Astrocyte of the hippocampus (primary cell): ENCODE data around the gene FBP2.
"Not testable (repeated sequence)": the region's sequence is repeated elsewhere in the genome, so short reads cannot be mapped to it uniquely, and the experiment has no call there.

Experiments used
- DNase-seq: peaks from one replicate; pipeline ENCODE4 v3.0.0; 2011; ENCODE audit warnings: low read depth, low spot score

The FBP2 gene

GRCh38 chr9:94606646-94607422 is 13.2 kb upstream of the FBP2 start:
- DNase-seq = no peak

GRCh38 chr9:94603259-94604160 is 9.9 kb upstream of the FBP2 start:
- DNase-seq = peak; percentile 64

- no peak for DNase-seq
Measured at GRCh38 chr9:94602666-94603065, 9.0 kb upstream of the FBP2 start.

GRCh38 chr9:94600715-94601114 is 7.1 kb upstream of the FBP2 start:
- no peak for DNase-seq

GRCh38 chr9:94600258-94600657 is 6.6 kb upstream of the FBP2 start:
- DNase-seq = no peak

- DNase-seq = no peak
Measured at GRCh38 chr9:94599102-94599501, 5.5 kb upstream of the FBP2 start.

GRCh38 chr9:94592683-94593082 is 941 bp downstream of the FBP2 start:
- DNase-seq = not testable (repeated sequence)

GRCh38 chr9:94591876-94592275 is 1.7 kb downstream of the FBP2 start:
- DNase-seq = no peak

- not testable (repeated sequence) for DNase-seq
Measured at GRCh38 chr9:94591046-94591545, 2.5 kb downstream of the FBP2 start.

- DNase-seq = no peak
Measured at GRCh38 chr9:94588681-94589080, 4.9 kb downstream of the FBP2 start.

- peak; percentile 11 for DNase-seq
Measured at GRCh38 chr9:94586814-94587213, 6.8 kb downstream of the FBP2 start.

- no peak for DNase-seq
Measured at GRCh38 chr9:94586316-94586715, 7.3 kb downstream of the FBP2 start.

GRCh38 chr9:94584555-94584954 is 9.1 kb downstream of the FBP2 start:
- DNase-seq = no peak

GRCh38 chr9:94581728-94582127 is 11.9 kb downstream of the FBP2 start:
- DNase-seq = no peak

- DNase-seq = no peak
Measured at GRCh38 chr9:94577571-94577970, 16.1 kb downstream of the FBP2 start.

- no peak for DNase-seq
Measured at GRCh38 chr9:94577036-94577435, 16.6 kb downstream of the FBP2 start.

- no peak for DNase-seq
Measured at GRCh38 chr9:94576131-94576530, 17.5 kb downstream of the FBP2 start.

- no peak for DNase-seq
Measured at GRCh38 chr9:94568972-94569712, 24.5 kb downstream of the FBP2 start.

GRCh38 chr9:94568250-94568889 is 25.3 kb downstream of the FBP2 start:
- no peak for DNase-seq

- no peak for DNase-seq
Measured at GRCh38 chr9:94567271-94567670, 26.4 kb downstream of the FBP2 start.

GRCh38 chr9:94566550-94566949 is 27.1 kb downstream of the FBP2 start:
- DNase-seq = no peak
